Measurements from ENCODE around the gene ZSWIM1. TPM values are rescaled to one million over a fixed set of nuclear protein-coding genes. Genes with fewer than 3 reads are reported as not detected.
A peak's percentile ranks its signal among the peaks of the same experiment; 100 is the strongest.

ZSWIM1 gene
- 13.7 and 13.8 TPM in 2 replicates for total RNA-seq (2013; cell fraction: nucleolus; rRNA removed)
- total RNA-seq (2014; rRNA removed), result 14.2 and 16.0 TPM in 2 replicates
- total RNA-seq (2014; rRNA removed; fragmentation: Illumina TruSeq; extraction: Trizol), result 7.1 and 7.7 TPM in 2 replicates
- 9.9 and 10.6 TPM in 2 replicates for total RNA-seq (2021)
- polyA plus RNA-seq (2011; ENCODE audit: low read depth), result 6.0 TPM
- 4.2 and 7.7 TPM in 2 replicates for polyA plus RNA-seq (2011; rRNA removed)
- 9.9 and 10.8 TPM in 2 replicates for polyA plus RNA-seq (2011; cell fraction: cytosol; rRNA removed)
- polyA plus RNA-seq (2011; cell fraction: nucleus; rRNA removed), result 11.5 and 12.7 TPM in 2 replicates
- polyA plus RNA-seq (2012), result 8.1 and 9.9 TPM in 2 replicates
- 6.8 and 10.5 TPM in 2 replicates for polyA plus RNA-seq (2014; fragmentation: Illumina TruSeq; extraction: Trizol)
- 1 to 10 TPM; 2.4 to 2.5 TPM for polyA plus RNA-seq (2014; fragmentation: Nextera tagmentation; extraction: Ambion mirVana)
- 9.4 and 10.1 TPM in 2 replicates for polyA plus RNA-seq (2014; rRNA removed)
- 1 to 10 TPM; 9.7 to 9.9 TPM for polyA plus RNA-seq (2016; fragmentation: Nextera tagmentation; extraction: Ambion mirVana)
- 18.4 and 23.4 TPM in 2 replicates for polyA minus RNA-seq (2011; rRNA and poly(A)+ RNA removed)
- polyA minus RNA-seq (2011; cell fraction: cytosol; rRNA and poly(A)+ RNA removed), result 6.8 and 7.5 TPM in 2 replicates
- 6.0 and 11.6 TPM in 2 replicates for polyA minus RNA-seq (2011; cell fraction: nucleus; rRNA and poly(A)+ RNA removed)
- Bru-seq, nascent RNA, result percentile 79 among the genes with signal in this experiment
- percentile 62 among the genes with signal in this experiment for BruChase-seq, experiment 1, labeled RNA remaining after a 6-hour chase
- percentile 75 among the genes with signal in this experiment for BruChase-seq, experiment 2, labeled RNA remaining after a 2-hour chase
- long read RNA-seq, experiment 1, result 0 reads
- long read RNA-seq, experiment 2, result 0 reads

DNA sequence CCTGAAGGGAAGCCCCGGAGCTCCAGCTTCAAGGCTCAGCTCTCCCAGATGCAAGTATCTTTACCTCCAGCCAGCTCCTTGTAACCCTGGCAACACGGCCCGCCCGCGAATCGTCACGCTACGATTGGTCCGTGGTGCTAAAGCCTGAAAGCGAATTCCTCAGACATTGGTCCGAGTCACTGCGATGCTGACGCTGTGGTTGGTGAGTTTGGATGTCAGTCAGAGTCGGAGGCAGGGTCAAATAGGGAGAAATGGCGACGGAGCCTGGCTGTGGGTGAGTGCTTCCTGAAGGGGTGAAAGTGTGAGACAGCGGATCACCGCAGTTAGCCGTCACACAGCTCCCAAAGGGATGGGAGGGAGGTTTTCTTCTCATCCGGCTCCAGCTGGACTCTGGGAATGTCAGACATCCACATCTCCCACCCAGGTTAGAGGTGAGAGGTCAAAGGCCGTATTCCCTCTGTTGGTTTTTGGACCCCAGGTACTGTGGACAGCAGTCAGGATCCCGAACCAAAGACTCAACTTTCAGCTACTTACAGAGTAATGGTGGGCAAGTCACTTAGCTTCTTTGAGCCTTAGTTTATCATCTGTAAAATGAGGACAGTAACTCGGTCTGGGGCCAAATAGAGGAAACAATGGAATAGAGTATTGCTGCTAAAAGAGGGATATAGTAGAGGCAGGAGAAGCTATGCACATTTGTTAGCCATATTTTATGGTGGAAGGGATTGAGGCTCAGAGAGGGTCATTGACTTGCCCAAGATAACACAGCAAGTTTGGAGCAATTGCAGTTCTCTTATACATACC, at the start of gene ZSWIM1:
TSS of gene ZSWIM1 (plus strand) at position 240 of the 801 bp plus-strand sequence. CDS start 1,366 bp downstream, outside the sequence.
- Histone ChIP-seq H2AFZ (ENCODE audit: control insufficient read depth, low read depth, low read length) (peak within 1 kb of the TSS; percentile 71), H3K27me3 (replicated peaks in 1 of 2; ENCODE audit: control insufficient read depth in 2 of 2, insufficient read depth in 2 of 2, low read length in 1 of 2) (no peaks in the 10 kb centered on the region), H3K79me2 (ENCODE audit: control insufficient read depth, insufficient read depth, low read length) (peaks cover 15% of the 10 kb centered on the region), H3K36me3 (ENCODE audit: control insufficient read depth in 2 of 2, insufficient read depth in 2 of 2, low read length in 1 of 2) (peaks cover 7 to 13% of the 10 kb centered on the region in 2 experiments; a peak in 2 of 4 replicates), H3K4me1 (ENCODE audit: control insufficient read depth, insufficient read depth, low read length) (peaks cover 12% of the 10 kb centered on the region), H3K9ac (ENCODE audit: control insufficient read depth, insufficient read depth, low read length) (peak within 1 kb of the TSS; percentile 85), H3K4me2 (ENCODE audit: control insufficient read depth, insufficient read depth) (peak within 1 kb of the TSS; percentile 86), H4K20me1 (ENCODE audit: control insufficient read depth, insufficient read depth) (no peaks in the 10 kb centered on the region), H3K9me3 (replicated peaks; ENCODE audit: control insufficient read depth, insufficient read depth, low read length) (no peaks in the 10 kb centered on the region), H3K4me3 (peak within 1 kb of the TSS; percentile 84), H3K27ac (ENCODE audit: control insufficient read depth, insufficient read depth) (peak within 1 kb of the TSS; percentile 73)
- DNase-seq (ENCODE audit: low read depth, low spot score) (peak; percentile 99), ATAC-seq (peak; percentile 100), FAIRE-seq (peak; percentile 100)
- BruUV-seq (replicated peaks), result TSS peak; percentile 83
- ChIA-PET CTCF (interaction anchor here (0.6 to 3.2 kb wide), 10 partner anchors 9 to 131 kb away, joined by 3 to 38 read pairs (median 4); partner anchors contain the start of genes CTSA and NEURL2), RAD21 (ENCODE audit: unreplicated experiment) (interaction anchor here (0.9 to 2.3 kb wide), 7 partner anchors 9 to 110 kb away, joined by 3 to 25 read pairs (median 6); partner anchors contain the start of genes ACOT8, CTSA, NEURL2 and PCIF1), SMC1A (ENCODE audit: uncharacterized antibody, unreplicated experiment) (interaction anchor here (0.9 to 2.3 kb wide), 7 partner anchors 9 to 90 kb away, joined by 3 to 10 read pairs (median 5); partner anchors contain the start of genes ACOT8, CTSA, NEURL2 and ZSWIM3), POLR2A (interaction anchor here (0.6 to 2.3 kb wide), 16 partner anchors 9 to 92 kb away, joined by 3 to 16 read pairs (median 3); partner anchors contain the start of genes ACOT8, CTSA, NEURL2 and PCIF1)
- in situ Hi-C loops (cut with MboI) (no loop called here), intact Hi-C loops (cut with micrococcal nuclease; ENCODE audit: unreplicated experiment) (no loop called here)
- WGBS (ENCODE audit: insufficient coverage, insufficient replicate concordance, low lambda C conversion rate, missing lambda C conversion rate), result under 1% methylated on average over 23 of the region's 23 CpGs
- no peak for TF ChIP-seq SMC3 (IDR thresholded peaks at IDR 0.05; ENCODE audit: borderline replicate concordance, low read length)
- TF ChIP-seq MTA3 (IDR thresholded peaks at IDR 0.05; ENCODE audit: borderline replicate concordance, low read length), result no peak
- 0 out of 2 replicates have a peak, but pooled peaks have one; percentile 29 for TF ChIP-seq TBL1XR1 (IDR thresholded peaks at IDR 0.05; ENCODE audit: low read depth, low read length)
- TF ChIP-seq WRNIP1 (IDR thresholded peaks at IDR 0.05; ENCODE audit: borderline replicate concordance, low read depth, low read length), result no peak
- no peak for TF ChIP-seq RAD21 (IDR thresholded peaks at IDR 0.05; ENCODE audit: insufficient read depth, low read depth, low read length)
- no peak for TF ChIP-seq SUZ12 (IDR thresholded peaks at IDR 0.05; ENCODE audit: unreplicated experiment)
- TF ChIP-seq PAX8 (IDR thresholded peaks at IDR 0.05), result peak; percentile 37; the same call in 1 of the 2 replicates
- peak; percentile 96 for TF ChIP-seq FOS (IDR thresholded peaks at IDR 0.05; ENCODE audit: borderline replicate concordance, extremely low read depth, insufficient read length)
- TF ChIP-seq MTA2 (IDR thresholded peaks at IDR 0.05; ENCODE audit: low read depth), result peak; percentile 86
- no peak for TF ChIP-seq EED (IDR thresholded peaks at IDR 0.05; ENCODE audit: low read depth)
- peak; percentile 89 for TF ChIP-seq POLR2AphosphoS2 (IDR thresholded peaks at IDR 0.05; ENCODE audit: low read depth, low read length)
- no peak for TF ChIP-seq ZNF217 (IDR thresholded peaks at IDR 0.05)
- TF ChIP-seq GATAD2B (conservative IDR thresholded peaks at IDR 0.05; ENCODE audit: low read depth), result peak; percentile 82
- 0 out of 2 replicates have a peak, but pooled peaks have one; percentile 14 for TF ChIP-seq REST (IDR thresholded peaks at IDR 0.05; ENCODE audit: low read depth, low read length)
- TF ChIP-seq CBFB (IDR thresholded peaks at IDR 0.05; ENCODE audit: low read depth), result peak; percentile 70; the same call in 1 of the 2 replicates

Measured in GM12878 (cell line).